Testis (tissue), 2 donors: Measurements from ENCODE around the gene SNX10.

Experiments
- POLR2A ChIP-seq: fragments of 450-650 bp; IDR thresholded peaks from one replicate; pipeline ENCODE4 v1.6.1; 2017; ENCODE audit warnings: antibody characterized with exemption, mild to moderate bottlenecking, moderate library complexity
- TF ChIP-seq, protein P1 (sequence below), 3 experiments: fragments of 450-650 bp in 2 of 3; fragments of 200-600 bp in 1 of 3; sonication (generic) in 1 of 3; IDR thresholded peaks; one replicate each; pipeline ENCODE4 v1.5.1; 2016 to 2019; ENCODE audit warnings: antibody characterized with exemption in 3 of 3, mild to moderate bottlenecking in 2 of 3, moderate library complexity in 1 of 3

DNA sequence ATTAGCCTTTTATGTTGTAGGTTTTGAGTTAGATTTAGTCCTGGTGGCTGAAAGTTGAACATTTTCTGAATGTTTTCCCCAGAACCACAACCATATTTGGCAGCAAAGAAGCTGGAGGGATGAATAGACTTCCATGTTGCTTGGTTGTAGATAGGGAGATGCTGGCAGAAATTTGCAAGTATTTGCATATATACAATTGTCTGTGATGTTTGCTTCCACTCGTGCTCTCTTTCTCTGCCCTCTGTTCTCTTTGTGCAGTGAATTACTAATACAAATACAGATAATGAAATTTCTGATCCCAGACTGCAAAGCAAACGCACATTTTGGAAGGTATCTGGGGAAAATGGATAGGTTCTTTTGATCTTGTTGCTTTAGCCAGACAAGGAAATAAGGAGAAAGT, 96.1 kb downstream of the SNX10 start:
- TF ChIP-seq, protein P1, sequence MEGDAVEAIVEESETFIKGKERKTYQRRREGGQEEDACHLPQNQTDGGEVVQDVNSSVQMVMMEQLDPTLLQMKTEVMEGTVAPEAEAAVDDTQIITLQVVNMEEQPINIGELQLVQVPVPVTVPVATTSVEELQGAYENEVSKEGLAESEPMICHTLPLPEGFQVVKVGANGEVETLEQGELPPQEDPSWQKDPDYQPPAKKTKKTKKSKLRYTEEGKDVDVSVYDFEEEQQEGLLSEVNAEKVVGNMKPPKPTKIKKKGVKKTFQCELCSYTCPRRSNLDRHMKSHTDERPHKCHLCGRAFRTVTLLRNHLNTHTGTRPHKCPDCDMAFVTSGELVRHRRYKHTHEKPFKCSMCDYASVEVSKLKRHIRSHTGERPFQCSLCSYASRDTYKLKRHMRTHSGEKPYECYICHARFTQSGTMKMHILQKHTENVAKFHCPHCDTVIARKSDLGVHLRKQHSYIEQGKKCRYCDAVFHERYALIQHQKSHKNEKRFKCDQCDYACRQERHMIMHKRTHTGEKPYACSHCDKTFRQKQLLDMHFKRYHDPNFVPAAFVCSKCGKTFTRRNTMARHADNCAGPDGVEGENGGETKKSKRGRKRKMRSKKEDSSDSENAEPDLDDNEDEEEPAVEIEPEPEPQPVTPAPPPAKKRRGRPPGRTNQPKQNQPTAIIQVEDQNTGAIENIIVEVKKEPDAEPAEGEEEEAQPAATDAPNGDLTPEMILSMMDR (IDR thresholded peaks at IDR 0.05) = no peak
- TF ChIP-seq POLR2A = no peak
